GM18498 (cell line): ENCODE measurements around the gene PIK3R6.

Experiments used
- ATAC-seq: cut with Tn5 transposase; IDR thresholded peaks from one replicate; pipeline ENCODE4 v1.9.1; 2021; ENCODE audit warnings: mild to moderate bottlenecking, moderate library complexity; ENCODE audit not compliant: unreplicated experiment

The PIK3R6 gene

GRCh38 chr17:8754890-8755289 is 112.6 kb downstream of the PIK3R6 start:
- no peak for ATAC-seq

DNA sequence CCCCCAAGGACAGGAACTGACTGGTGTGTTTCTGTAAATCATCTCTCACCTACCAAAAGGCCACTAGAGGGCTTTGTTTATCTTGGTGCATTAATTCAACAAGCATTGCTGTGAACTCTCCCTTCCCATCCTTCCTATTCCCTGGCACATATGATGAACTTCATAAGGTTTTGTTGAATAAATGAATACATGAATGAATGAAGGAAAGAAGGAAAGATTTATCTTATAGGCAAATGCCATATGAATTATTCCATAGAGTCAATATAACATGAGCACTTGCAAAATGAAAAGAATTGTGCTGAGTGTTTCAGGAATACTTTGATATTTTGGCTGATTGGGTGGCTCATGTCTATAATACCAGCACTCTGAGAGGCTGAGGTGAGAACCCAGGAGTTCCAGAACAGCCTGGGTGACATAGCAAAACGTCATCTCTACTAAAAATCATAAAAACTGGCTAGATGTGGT is 113.5 kb downstream of the PIK3R6 start:
- no peak for ATAC-seq

DNA sequence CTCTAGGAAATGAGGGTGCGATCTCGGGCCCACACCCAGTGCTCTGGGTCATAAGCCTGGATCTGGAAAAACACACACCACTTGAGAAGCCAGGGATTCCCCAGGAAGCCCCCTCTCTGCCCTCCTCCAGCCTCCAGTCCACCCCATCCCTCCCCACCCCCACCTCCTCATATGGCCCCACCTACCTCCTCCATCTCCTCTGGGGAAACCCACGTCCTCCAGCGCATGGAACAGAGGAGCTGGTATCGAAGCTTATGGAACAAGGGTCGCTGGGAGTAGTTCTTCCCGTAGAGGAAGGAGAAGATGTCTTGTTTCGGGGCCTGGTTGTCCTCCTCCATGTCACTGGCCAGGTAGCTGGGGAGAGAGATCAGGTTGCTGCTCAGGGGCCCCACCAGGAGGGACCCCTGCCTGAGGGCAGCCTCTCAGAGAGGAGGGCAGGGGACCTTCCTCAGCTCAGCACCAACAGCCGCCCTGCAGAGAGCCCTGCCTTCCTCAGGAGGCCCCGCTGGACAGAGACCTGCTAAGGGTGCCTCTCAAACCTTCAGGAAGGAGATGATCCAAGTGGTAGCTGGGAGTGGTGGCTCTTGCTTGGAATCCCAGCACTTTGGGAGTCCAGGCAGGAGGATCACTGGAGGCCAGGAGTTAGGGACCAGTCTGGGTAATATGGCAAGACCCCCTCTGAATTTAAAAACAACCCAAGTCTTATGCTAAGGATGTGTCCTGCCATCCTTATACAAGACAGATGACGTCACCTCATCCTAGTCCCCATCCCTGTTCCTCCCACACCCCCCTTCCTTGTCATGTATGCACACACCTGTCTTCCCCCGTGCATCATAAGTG is 114.1 kb downstream of the PIK3R6 start:
- no peak for ATAC-seq
